Erythroblast (primary cell): ENCODE measurements around the gene MED27.

Source experiments
- GATA1 ChIP-seq: IDR thresholded peaks from 2 replicates; pipeline ENCODE4 v1.6.1; 2011; ENCODE audit warnings: low read depth, mild to moderate bottlenecking, control low read depth, low read length, moderate library complexity
- POLR2A ChIP-seq: IDR thresholded peaks from 2 replicates; pipeline ENCODE4 v1.6.1; 2011; ENCODE audit warnings: mild to moderate bottlenecking, low read length

GRCh38 chr9:131813116-131813515 lies 266.6 kb downstream of the MED27 start:
- TF ChIP-seq POLR2A (no peak), GATA1 (no peak)
